Neural cell (in vitro differentiated cells): ENCODE results near the gene NAA35. TPM values are rescaled to one million over a fixed set of nuclear protein-coding genes. Genes with fewer than 3 reads are reported as not detected.

Experiments
- H2AFZ ChIP-seq: fragments of 200-600, 300-800 bp; sonication (generic), shearing (Covaris generic); 2 replicates; pipeline ENCODE4 v1.6.0; 2014; ENCODE audit warnings: low read depth, mild to moderate bottlenecking, antibody characterized with exemption, low read length, moderate library complexity
- H3F3A ChIP-seq: fragments of 200-600 bp; shearing (Covaris generic); 2 replicates; pipeline ENCODE4 v1.6.1; 2016; ENCODE audit warnings: mild to moderate bottlenecking, moderate library complexity, mixed read lengths, antibody characterized with exemption, low read length; ENCODE audit not compliant: insufficient read depth, poor library complexity, severe bottlenecking
- H3K27ac ChIP-seq: fragments of 200-600, 300-800 bp; sonication (generic), shearing (Covaris generic); 2 replicates; pipeline ENCODE4 v1.5.1; 2014; ENCODE audit warnings: mild to moderate bottlenecking, low read length, moderate library complexity
- H3K27me3 ChIP-seq: fragments of 300-800, 200-600 bp; sonication (generic), shearing (Covaris generic); 2 replicates; pipeline ENCODE4 v1.6.0; 2014; ENCODE audit warnings: mild to moderate bottlenecking, low read depth, low read length, moderate library complexity; ENCODE audit not compliant: insufficient read depth
- H3K36me3 ChIP-seq: fragments of 300-800, 200-600 bp; sonication (generic), shearing (Covaris generic); 2 replicates; pipeline ENCODE4 v1.5.1; 2014; ENCODE audit warnings: mild to moderate bottlenecking, antibody characterized with exemption, low read length, moderate library complexity; ENCODE audit not compliant: insufficient read depth
- H3K4me2 ChIP-seq: fragments of 300-800, 200-600 bp; sonication (generic), shearing (Covaris generic); 2 replicates; pipeline ENCODE4 v1.6.0; 2014; ENCODE audit warnings: mild to moderate bottlenecking, low read length
- H3K4me3 ChIP-seq: fragments of 300-800, 200-600 bp; sonication (generic), shearing (Covaris generic); 2 replicates; pipeline ENCODE4 v1.5.1; 2014; ENCODE audit warnings: mild to moderate bottlenecking, low read length, moderate library complexity
- H3K79me2 ChIP-seq: fragments of 200-600 bp; shearing (Covaris generic); replicated peaks from 2 replicates; pipeline ENCODE4 v1.6.0; 2014; ENCODE audit warnings: mild to moderate bottlenecking, low read length, moderate library complexity; ENCODE audit not compliant: insufficient read depth
- H3K9ac ChIP-seq: fragments of 300-800, 200-600 bp; sonication (generic), shearing (Covaris generic); 2 replicates; pipeline ENCODE4 v1.6.1; 2016; ENCODE audit warnings: mild to moderate bottlenecking, low read length, mixed read lengths
- H3K9me2 ChIP-seq: fragments of 200-600 bp; shearing (Covaris generic); 2 replicates; pipeline ENCODE4 v1.6.1; 2016; ENCODE audit warnings: mild to moderate bottlenecking, low read length, mixed read lengths; ENCODE audit not compliant: insufficient read depth
- H3K9me3 ChIP-seq: fragments of 200-600, 300-800 bp; sonication (generic), shearing (Covaris generic); 2 replicates; pipeline ENCODE4 v1.6.1; 2016; ENCODE audit warnings: mild to moderate bottlenecking, mixed run types, low read length, moderate library complexity, mixed read lengths
- H4K20me1 ChIP-seq: fragments of 200-600 bp; shearing (Covaris generic); 2 replicates; pipeline ENCODE4 v1.6.1; 2016; ENCODE audit warnings: mild to moderate bottlenecking, mixed run types; ENCODE audit not compliant: insufficient read depth
- CTCF ChIP-seq: fragments of 450-650 bp; IDR thresholded peaks from 2 replicates; pipeline ENCODE4 v1.5.1; 2014; ENCODE audit warnings: antibody characterized with exemption, mild to moderate bottlenecking, moderate library complexity; ENCODE audit not compliant: poor library complexity, severe bottlenecking
- EP300 ChIP-seq: fragments of 450-650 bp; conservative IDR thresholded peaks from 2 replicates; pipeline ENCODE4 v1.6.1; 2014; ENCODE audit warnings: antibody characterized with exemption, mild to moderate bottlenecking, moderate library complexity; ENCODE audit not compliant: poor library complexity, severe bottlenecking
- EZH2 ChIP-seq: fragments of 200-600, 300-800 bp; shearing (Covaris generic), sonication (generic); IDR thresholded peaks from 2 replicates; pipeline ENCODE4 v1.6.1; 2014; ENCODE audit warnings: antibody characterized with exemption, low read length, borderline replicate concordance, mild to moderate bottlenecking; ENCODE audit not compliant: insufficient read depth, poor library complexity, severe bottlenecking
- MXI1 ChIP-seq: fragments of 450-650 bp; conservative IDR thresholded peaks from 2 replicates; pipeline ENCODE4 v1.6.1; 2014; ENCODE audit warnings: antibody characterized with exemption, mild to moderate bottlenecking; ENCODE audit not compliant: poor library complexity, severe bottlenecking
- POLR2AphosphoS5 ChIP-seq: IDR thresholded peaks from 2 replicates; pipeline ENCODE4 v1.6.1; 2012
- RAD21 ChIP-seq: fragments of 450-650 bp; conservative IDR thresholded peaks from 2 replicates; pipeline ENCODE4 v1.6.1; 2014; ENCODE audit warnings: antibody characterized with exemption, mild to moderate bottlenecking, moderate library complexity
- SMC3 ChIP-seq: fragments of 450-650 bp; conservative IDR thresholded peaks from 2 replicates; pipeline ENCODE4 v1.6.1; 2014; ENCODE audit warnings: antibody characterized with exemption, mild to moderate bottlenecking, moderate library complexity; ENCODE audit not compliant: poor library complexity
- TAF1 ChIP-seq: IDR thresholded peaks from 2 replicates; pipeline ENCODE4 v1.6.1; 2012; ENCODE audit warnings: low read depth
- polyA plus RNA-seq: library from polyadenylated mRNA; depleted of rRNA; stranded (reverse); fragments of >200 nt; gene quantifications from 2 replicates; pipeline ENCODE4 v1.2.3, GENCODE V29; 2014
- TF ChIP-seq, protein P1 (sequence below): IDR thresholded peaks from 2 replicates; pipeline ENCODE4 v1.6.1; 2012; ENCODE audit warnings: borderline replicate concordance

NAA35 gene
- polyA plus RNA-seq, 1 donor from 2014 or later, result 26.0 TPM

- Histone ChIP-seq H3K9ac (no peak overlapping the region), H3K9me2 (no peaks in the 10 kb centered on the region), H2AFZ (no peak overlapping the region), H3K27me3 (no peaks in the 10 kb centered on the region), H3K9me3 (no peaks in the 10 kb centered on the region), H4K20me1 (no peaks in the 10 kb centered on the region), H3K36me3 (peaks cover 9% of the 10 kb centered on the region), H3F3A (no peaks in the 10 kb centered on the region), H3K4me3 (no peak overlapping the region), H3K4me2 (no peak overlapping the region), H3K79me2 (no peaks in the 10 kb centered on the region), H3K27ac (no peak overlapping the region)
- no peak for TF ChIP-seq TAF1
- TF ChIP-seq EP300, result no peak
- TF ChIP-seq MXI1, result no peak
- TF ChIP-seq RAD21, result no peak
- no peak for TF ChIP-seq POLR2AphosphoS5
- TF ChIP-seq SMC3, result no peak
- no peak for TF ChIP-seq EZH2
- TF ChIP-seq, protein P1, sequence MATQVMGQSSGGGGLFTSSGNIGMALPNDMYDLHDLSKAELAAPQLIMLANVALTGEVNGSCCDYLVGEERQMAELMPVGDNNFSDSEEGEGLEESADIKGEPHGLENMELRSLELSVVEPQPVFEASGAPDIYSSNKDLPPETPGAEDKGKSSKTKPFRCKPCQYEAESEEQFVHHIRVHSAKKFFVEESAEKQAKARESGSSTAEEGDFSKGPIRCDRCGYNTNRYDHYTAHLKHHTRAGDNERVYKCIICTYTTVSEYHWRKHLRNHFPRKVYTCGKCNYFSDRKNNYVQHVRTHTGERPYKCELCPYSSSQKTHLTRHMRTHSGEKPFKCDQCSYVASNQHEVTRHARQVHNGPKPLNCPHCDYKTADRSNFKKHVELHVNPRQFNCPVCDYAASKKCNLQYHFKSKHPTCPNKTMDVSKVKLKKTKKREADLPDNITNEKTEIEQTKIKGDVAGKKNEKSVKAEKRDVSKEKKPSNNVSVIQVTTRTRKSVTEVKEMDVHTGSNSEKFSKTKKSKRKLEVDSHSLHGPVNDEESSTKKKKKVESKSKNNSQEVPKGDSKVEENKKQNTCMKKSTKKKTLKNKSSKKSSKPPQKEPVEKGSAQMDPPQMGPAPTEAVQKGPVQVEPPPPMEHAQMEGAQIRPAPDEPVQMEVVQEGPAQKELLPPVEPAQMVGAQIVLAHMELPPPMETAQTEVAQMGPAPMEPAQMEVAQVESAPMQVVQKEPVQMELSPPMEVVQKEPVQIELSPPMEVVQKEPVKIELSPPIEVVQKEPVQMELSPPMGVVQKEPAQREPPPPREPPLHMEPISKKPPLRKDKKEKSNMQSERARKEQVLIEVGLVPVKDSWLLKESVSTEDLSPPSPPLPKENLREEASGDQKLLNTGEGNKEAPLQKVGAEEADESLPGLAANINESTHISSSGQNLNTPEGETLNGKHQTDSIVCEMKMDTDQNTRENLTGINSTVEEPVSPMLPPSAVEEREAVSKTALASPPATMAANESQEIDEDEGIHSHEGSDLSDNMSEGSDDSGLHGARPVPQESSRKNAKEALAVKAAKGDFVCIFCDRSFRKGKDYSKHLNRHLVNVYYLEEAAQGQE, result no peak
- TF ChIP-seq CTCF, result no peak
Observed at GRCh38 chr9:85978496-85978895, 37.5 kb downstream of the NAA35 start.

GRCh38 chr9:85981369-85981768, 40.4 kb downstream of the NAA35 start:
- peaks cover 9% of the 10 kb centered on the region for H3K36me3 ChIP-seq
- TF ChIP-seq CTCF (no peak), TAF1 (no peak), EP300 (no peak), POLR2AphosphoS5 (no peak), MXI1 (no peak), EZH2 (no peak)
- TF ChIP-seq, protein P1, result no peak
- no peak overlapping the region for H3K9ac ChIP-seq

More at GRCh38 chr9:85981369-85981768, 40.4 kb downstream of the NAA35 start:
- H3K79me2 ChIP-seq, result no peaks in the 10 kb centered on the region
- H3K27ac ChIP-seq, result no peak overlapping the region
- H3K27me3 ChIP-seq, result no peaks in the 10 kb centered on the region
- H3K4me2 ChIP-seq, result no peak overlapping the region
- no peaks in the 10 kb centered on the region for H3F3A ChIP-seq
- no peaks in the 10 kb centered on the region for H3K9me2 ChIP-seq
- H3K4me3 ChIP-seq, result no peak overlapping the region
- no peaks in the 10 kb centered on the region for H3K9me3 ChIP-seq
- no peak overlapping the region for H2AFZ ChIP-seq
- no peaks in the 10 kb centered on the region for H4K20me1 ChIP-seq
